ENCODE results near the gene ZNF441. TPM values are rescaled to one million over a fixed set of nuclear protein-coding genes. Genes with fewer than 3 reads are reported as not detected.

The ZNF441 gene
- total and polyA plus RNA-seq, 2 of the 13 experiments (the other 11 are each of a cell fraction or from before 2014, with no cell fraction given): 2.8 to 10.0 TPM

DNA sequence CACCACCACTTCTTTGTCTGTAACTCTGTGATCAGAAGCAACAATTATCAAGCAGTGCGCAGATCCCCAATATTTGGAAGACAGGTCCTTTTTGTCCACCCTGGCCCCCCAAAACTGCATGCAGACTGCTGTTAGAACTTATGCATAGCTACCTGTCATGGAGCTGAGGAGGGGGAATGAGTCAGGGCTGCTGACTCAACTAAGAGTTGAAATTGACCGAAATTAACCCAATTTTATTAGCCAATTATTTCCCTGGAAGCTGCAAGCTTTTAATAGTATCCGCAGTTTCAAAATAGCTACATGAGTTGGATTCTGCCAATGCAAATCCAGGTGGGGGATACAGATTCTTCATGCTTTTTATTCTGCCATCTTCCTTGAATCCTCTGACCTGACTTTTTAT lies 17.6 kb downstream of the ZNF441 start:
- H3K9ac ChIP-seq (ENCODE audit: insufficient read depth, low read depth, low read length): no peak overlapping the region
- no peak overlapping the region for H3K4me3 ChIP-seq (replicated peaks in 1 of 3; ENCODE audit: insufficient read depth in 1 of 3, low read depth in 2 of 3, low read length in 3 of 3)
- no peaks in the 10 kb centered on the region for H4K20me1 ChIP-seq (ENCODE audit: insufficient read depth, low read length)
- H3K9me3 ChIP-seq (ENCODE audit: low read length): no peaks in the 10 kb centered on the region
- POLR2A ChIA-PET: no interaction called here
- ATAC-seq: no peak
- no peak for DNase-seq (ENCODE audit: low spot score)
- no peaks in the 10 kb centered on the region for H3K27me3 ChIP-seq (ENCODE audit: control insufficient read depth in 1 of 2, insufficient read depth in 2 of 2, low read length in 2 of 2)
- no peak for FAIRE-seq
- CTCF ChIA-PET (ENCODE audit: low intra/inter-chr PET ratio, low total read pairs): interaction anchor here (1.5 kb wide), 1 partner anchor 84 kb away, joined by 5 read pairs; no protein-coding TSS in a partner anchor
- no peak overlapping the region for H3K4me2 ChIP-seq (ENCODE audit: low read depth, low read length)
- H3K36me3 ChIP-seq (replicated peaks in 1 of 2; ENCODE audit: control insufficient read depth in 1 of 2, insufficient read depth in 2 of 2, low read length in 2 of 2): peaks cover 8 to 25% of the 10 kb centered on the region in 2 experiments
- H3K4me1 ChIP-seq (ENCODE audit: insufficient read depth, low read length): no peaks in the 10 kb centered on the region
- BruUV-seq (replicated peaks): no TSS peak
- H2AFZ ChIP-seq (ENCODE audit: low read length): no peak overlapping the region
- TF ChIP-seq ZNF768 (CRISPR knock-in tag; IDR thresholded peaks at IDR 0.05): no peak
- no peak for TF ChIP-seq ARNTL (CRISPR knock-in tag; IDR thresholded peaks at IDR 0.05)
- no peak for TF ChIP-seq ZNF326 (CRISPR knock-in tag; IDR thresholded peaks at IDR 0.05; ENCODE audit: borderline replicate concordance)
- no peak for TF ChIP-seq ZNF331 (CRISPR knock-in tag; IDR thresholded peaks at IDR 0.05)
- no peak for TF ChIP-seq HNF4G (IDR thresholded peaks at IDR 0.05; ENCODE audit: borderline replicate concordance, low read depth, low read length)
- no peak for TF ChIP-seq HNF4G (CRISPR knock-in tag; IDR thresholded peaks at IDR 0.05; ENCODE audit: borderline replicate concordance, low read depth)
- H3K79me2 ChIP-seq (ENCODE audit: insufficient read depth, low read length): no peaks in the 10 kb centered on the region
- intact Hi-C loops (cut with micrococcal nuclease; ENCODE audit: unreplicated experiment) (no loop called here), in situ Hi-C loops (cut with HindIII; ENCODE audit: extremely low pct_ligation_motif_present, low pct_unique_long_range_greater_than_20kb) (loop anchor here (10.0 kb wide), 1 partner anchor 110 kb away; no protein-coding TSS in a partner anchor)
- no peak overlapping the region for H3K27ac ChIP-seq (ENCODE audit: extremely low read length, insufficient read depth, low read length)
- 95% methylated on average over 3 of the region's 3 CpGs for WGBS (ENCODE audit: low lambda C conversion rate)

DNA sequence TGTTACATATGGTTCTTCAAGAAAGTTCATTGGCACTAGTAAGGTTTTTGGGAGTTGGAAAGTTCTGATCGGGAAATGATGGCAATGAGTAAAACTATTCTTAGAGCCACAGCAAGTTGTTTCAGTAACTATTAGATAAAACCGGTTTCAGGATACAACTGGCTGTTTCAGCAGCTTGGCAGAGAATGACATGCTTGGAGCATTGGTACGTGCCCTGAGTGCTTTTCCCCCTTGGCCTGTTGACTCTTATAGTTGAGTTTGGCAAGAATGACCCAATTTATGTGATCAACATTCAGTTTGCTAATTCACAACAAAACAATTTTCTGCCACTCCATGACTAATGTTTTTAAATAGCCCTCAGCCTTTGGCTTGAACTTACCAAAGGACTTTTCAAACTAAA lies 20.7 kb downstream of the ZNF441 start:
- CTCF ChIA-PET (ENCODE audit: low intra/inter-chr PET ratio, low total read pairs): no interaction called here
- in situ Hi-C loops (cut with HindIII; ENCODE audit: extremely low pct_ligation_motif_present, low pct_unique_long_range_greater_than_20kb): loop anchor here (10.0 kb wide), 1 partner anchor 113 kb away; no protein-coding TSS in a partner anchor
- WGBS (ENCODE audit: low lambda C conversion rate): 84% methylated on average over 3 of the region's 3 CpGs
- TF ChIP-seq GTF2F1 (IDR thresholded peaks at IDR 0.05; ENCODE audit: low read length) (no peak), ZNF10 (CRISPR knock-in tag; IDR thresholded peaks at IDR 0.05; ENCODE audit: borderline replicate concordance, low read depth) (no peak), MEF2D (CRISPR knock-in tag; IDR thresholded peaks at IDR 0.05) (no peak), ARNTL (CRISPR knock-in tag; IDR thresholded peaks at IDR 0.05) (no peak), IRF2 (CRISPR knock-in tag; IDR thresholded peaks at IDR 0.05) (no peak), ZC3H13 (CRISPR knock-in tag; IDR thresholded peaks at IDR 0.05) (no peak), ZNF230 (CRISPR knock-in tag; IDR thresholded peaks at IDR 0.05) (no peak), NCOA2 (CRISPR knock-in tag; IDR thresholded peaks at IDR 0.05) (no peak), TEAD2 (CRISPR knock-in tag; IDR thresholded peaks at IDR 0.05) (no peak), TAF1 (CRISPR knock-in tag; IDR thresholded peaks at IDR 0.05) (no peak)
- TF ChIP-seq, protein P1, sequence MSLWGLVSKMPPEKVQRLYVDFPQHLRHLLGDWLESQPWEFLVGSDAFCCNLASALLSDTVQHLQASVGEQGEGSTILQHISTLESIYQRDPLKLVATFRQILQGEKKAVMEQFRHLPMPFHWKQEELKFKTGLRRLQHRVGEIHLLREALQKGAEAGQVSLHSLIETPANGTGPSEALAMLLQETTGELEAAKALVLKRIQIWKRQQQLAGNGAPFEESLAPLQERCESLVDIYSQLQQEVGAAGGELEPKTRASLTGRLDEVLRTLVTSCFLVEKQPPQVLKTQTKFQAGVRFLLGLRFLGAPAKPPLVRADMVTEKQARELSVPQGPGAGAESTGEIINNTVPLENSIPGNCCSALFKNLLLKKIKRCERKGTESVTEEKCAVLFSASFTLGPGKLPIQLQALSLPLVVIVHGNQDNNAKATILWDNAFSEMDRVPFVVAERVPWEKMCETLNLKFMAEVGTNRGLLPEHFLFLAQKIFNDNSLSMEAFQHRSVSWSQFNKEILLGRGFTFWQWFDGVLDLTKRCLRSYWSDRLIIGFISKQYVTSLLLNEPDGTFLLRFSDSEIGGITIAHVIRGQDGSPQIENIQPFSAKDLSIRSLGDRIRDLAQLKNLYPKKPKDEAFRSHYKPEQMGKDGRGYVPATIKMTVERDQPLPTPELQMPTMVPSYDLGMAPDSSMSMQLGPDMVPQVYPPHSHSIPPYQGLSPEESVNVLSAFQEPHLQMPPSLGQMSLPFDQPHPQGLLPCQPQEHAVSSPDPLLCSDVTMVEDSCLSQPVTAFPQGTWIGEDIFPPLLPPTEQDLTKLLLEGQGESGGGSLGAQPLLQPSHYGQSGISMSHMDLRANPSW (CRISPR knock-in tag; IDR thresholded peaks at IDR 0.05; ENCODE audit: borderline replicate concordance): no peak
- TF ChIP-seq, protein P2, sequence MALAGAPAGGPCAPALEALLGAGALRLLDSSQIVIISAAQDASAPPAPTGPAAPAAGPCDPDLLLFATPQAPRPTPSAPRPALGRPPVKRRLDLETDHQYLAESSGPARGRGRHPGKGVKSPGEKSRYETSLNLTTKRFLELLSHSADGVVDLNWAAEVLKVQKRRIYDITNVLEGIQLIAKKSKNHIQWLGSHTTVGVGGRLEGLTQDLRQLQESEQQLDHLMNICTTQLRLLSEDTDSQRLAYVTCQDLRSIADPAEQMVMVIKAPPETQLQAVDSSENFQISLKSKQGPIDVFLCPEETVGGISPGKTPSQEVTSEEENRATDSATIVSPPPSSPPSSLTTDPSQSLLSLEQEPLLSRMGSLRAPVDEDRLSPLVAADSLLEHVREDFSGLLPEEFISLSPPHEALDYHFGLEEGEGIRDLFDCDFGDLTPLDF (CRISPR knock-in tag; IDR thresholded peaks at IDR 0.05): no peak

More for the DNA sequence above, 20.7 kb downstream of the ZNF441 start:
- Histone ChIP-seq H2AFZ (ENCODE audit: low read length) (no peak overlapping the region), H3K27ac (ENCODE audit: extremely low read length, insufficient read depth, low read length) (no peak overlapping the region), H3K79me2 (ENCODE audit: insufficient read depth, low read length) (no peaks in the 10 kb centered on the region), H3K9ac (ENCODE audit: insufficient read depth, low read depth, low read length) (no peak overlapping the region), H4K20me1 (ENCODE audit: insufficient read depth, low read length) (no peaks in the 10 kb centered on the region), H3K4me2 (ENCODE audit: low read depth, low read length) (no peak overlapping the region), H3K4me1 (ENCODE audit: insufficient read depth, low read length) (no peaks in the 10 kb centered on the region), H3K4me3 (replicated peaks in 1 of 3; ENCODE audit: insufficient read depth in 1 of 3, low read depth in 2 of 3, low read length in 3 of 3) (no peak overlapping the region), H3K27me3 (ENCODE audit: control insufficient read depth in 1 of 2, insufficient read depth in 2 of 2, low read length in 2 of 2) (no peaks in the 10 kb centered on the region), H3K9me3 (ENCODE audit: low read length) (no peaks in the 10 kb centered on the region), H3K36me3 (replicated peaks in 1 of 2; ENCODE audit: control insufficient read depth in 1 of 2, insufficient read depth in 2 of 2, low read length in 2 of 2) (peaks cover 0 to 3% of the 10 kb centered on the region in 2 experiments; a peak in 1 of 5 replicates)
- ATAC-seq (no peak), DNase-seq (ENCODE audit: low spot score) (no peak), FAIRE-seq (no peak)
- BruUV-seq (replicated peaks): no TSS peak
- POLR2A ChIA-PET: no interaction called here
- intact Hi-C loops (cut with micrococcal nuclease; ENCODE audit: unreplicated experiment): no loop called here

Data from HepG2 (cell line).